GM21717 (cell line): ENCODE measurements around the gene SPATA19.

Source experiments
- ATAC-seq: cut with Tn5 transposase; IDR thresholded peaks from one replicate; pipeline ENCODE4 v1.9.1; 2021; ENCODE audit warnings: mild to moderate bottlenecking, moderate library complexity; ENCODE audit not compliant: unreplicated experiment

The SPATA19 gene

DNA sequence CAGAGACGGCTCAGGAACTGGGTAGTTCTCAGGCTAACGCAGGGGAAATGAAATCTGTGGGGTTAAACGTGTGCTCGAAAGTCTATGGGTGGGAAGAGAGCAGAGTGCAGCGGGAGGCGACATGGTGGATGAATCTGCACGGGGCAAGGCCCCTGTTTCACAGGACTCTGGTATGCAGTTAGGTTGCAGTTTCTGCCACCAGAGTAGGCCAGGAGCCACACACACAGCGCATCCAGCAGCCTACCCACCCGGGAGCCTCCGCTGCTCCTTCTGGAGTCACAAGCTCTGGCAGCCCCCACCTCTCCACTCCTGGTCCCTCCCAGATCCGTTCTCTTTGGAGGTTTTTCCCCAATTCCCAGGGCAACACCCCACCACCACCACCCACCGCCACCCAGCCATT lies 27.0 kb downstream of the SPATA19 start:
- no peak for ATAC-seq

DNA sequence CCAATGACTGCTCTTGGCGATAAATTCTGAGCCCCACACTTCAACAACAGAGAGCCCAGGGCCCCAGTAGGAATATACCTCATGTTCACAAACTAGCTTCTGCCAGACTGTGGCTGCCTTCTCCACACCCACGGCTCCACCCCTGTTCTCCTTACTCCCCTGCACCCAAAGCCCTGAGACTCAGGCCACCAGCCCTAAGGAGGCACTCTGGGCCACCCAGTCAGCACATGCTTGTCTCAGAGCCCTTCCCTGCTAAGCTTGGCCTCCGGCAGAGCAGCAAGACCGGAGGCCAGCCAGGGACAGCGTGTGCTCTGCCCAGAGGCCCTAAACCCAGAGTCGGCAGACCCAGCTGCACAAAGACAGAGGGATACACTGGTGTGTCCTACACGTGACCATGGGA lies 27.9 kb downstream of the SPATA19 start:
- no peak for ATAC-seq

DNA sequence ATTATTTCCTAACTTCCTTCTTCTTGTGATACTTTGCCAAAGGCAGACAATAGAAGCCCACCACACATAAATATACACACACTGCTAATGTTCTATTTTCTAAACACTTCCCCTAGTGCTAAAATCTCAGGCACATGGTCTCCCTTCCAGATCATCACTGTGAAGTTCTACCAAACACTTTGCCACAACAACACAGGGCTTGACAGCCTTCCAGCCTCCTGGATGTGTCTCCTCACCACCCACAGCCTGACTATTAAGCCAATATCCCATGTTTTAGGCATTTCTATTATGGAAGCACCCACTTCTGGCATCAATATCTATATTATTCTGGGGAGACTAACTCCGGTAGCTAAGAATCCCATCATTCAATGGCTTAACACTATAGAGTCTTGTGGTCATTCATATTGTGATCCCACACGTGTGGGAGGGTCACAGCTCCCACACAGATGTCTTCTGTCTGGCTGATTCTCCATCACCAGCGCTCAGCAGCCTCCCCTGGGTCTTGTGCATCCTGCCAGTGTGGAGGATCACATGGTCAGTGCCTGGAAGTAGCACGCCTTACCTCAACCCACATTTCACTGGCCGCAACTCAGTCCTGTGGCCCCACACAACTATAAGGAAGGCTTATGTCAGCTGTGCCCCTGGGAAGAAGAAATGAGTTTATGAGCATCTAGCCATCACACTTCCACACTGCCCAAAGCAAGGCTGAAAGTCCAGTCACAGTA lies 29.0 kb downstream of the SPATA19 start:
- ATAC-seq, result no peak

DNA sequence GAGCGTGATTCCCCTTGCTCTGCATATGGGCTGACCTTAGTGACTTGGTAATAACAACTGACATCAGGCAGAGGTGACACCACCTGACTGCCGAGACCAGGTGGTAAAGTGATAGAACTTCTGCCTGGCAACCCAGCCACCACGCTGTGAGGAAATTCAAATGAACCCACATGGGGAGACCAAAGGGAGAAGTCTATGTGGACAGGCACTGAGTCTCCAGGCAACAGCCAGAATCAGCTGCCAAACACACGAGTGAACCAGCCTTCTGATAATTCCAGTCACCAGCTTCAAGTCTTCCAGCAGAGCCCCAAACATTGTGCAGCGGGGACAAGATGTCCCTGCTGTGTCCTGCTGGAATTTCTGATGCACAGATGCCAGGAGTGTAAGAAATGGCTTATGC lies 29.7 kb downstream of the SPATA19 start:
- no peak for ATAC-seq

DNA sequence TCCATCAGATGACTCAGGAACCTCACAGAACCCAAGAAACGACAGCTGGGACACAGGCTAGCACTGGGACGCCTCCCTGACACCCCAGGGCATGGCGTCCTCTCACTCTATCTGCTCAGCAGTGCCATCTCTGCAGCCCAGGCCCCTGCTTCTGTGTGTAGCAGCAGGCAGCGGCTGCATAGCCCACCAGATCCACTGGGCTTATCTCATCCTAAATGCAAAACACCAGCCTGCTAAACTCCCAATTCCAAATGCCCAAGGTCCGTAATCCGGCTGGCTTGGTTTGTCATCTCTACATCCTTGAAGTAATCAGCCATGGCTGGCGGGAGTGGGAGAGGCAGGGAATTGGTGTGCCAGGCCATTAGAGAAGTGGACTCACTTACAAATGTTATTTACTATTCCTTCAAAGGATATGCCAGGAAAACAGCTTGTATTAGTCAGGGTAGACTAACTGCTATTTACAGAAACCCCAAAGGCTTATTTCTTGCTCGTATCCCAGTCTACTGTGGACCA lies 30.7 kb downstream of the SPATA19 start:
- no peak for ATAC-seq

DNA sequence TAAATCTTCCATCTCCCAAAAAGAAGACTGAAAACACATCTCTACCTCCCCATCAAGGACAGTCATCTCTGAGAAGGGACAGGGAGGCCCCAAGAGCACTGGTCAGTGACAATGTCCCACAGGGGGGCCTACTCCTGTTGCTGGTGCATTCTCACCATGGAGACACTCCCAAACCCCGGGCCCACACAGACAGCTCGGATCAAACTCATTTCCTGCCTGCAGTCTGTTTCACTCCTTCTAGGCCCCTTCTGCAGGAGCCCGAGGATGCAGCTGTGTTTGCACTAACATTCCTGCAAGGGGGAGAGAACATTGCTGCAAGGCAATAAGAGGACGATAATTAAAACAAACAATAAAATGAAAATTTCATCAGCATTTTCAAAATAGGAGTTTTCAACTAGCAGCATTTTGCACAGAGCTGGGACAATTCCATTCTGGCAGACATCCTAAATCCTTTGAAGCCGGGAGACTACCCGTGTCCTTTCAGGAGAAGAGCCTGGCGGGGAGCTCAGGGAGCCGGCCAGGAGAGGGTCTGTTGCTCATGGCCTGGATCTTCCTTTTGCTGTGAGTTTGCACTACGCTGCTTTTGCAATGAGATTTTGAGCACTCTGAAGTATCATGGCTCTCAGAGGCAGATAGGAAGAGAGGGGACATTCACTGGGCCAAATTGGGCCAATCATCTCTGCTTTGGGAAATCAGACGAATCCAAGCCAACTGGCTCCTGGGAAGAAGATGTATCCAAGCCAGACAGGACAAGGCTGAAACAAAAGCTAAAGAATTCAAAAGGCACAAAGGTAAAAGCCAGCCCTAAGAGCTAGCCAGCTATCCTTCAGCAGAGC lies 33.2 kb downstream of the SPATA19 start:
- no peak for ATAC-seq

DNA sequence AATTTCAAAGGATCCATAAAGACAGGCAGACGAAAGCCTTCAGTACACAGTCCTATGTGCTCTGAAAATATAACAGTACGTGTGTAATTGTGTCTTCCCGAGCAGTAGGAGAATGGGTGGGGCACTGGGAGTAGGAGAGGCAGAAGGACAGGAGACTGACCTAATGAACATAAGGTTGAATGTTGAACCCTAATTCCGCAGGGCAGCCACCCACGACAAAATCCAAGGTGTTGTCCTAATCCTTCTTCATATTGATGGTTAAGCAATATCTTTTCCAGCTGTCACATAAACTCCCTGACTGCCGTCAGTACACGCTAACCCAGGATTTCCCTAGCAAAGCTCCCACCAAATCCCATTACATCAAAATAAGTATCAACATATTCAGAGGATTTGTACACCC lies 34.5 kb downstream of the SPATA19 start:
- ATAC-seq, result no peak

DNA sequence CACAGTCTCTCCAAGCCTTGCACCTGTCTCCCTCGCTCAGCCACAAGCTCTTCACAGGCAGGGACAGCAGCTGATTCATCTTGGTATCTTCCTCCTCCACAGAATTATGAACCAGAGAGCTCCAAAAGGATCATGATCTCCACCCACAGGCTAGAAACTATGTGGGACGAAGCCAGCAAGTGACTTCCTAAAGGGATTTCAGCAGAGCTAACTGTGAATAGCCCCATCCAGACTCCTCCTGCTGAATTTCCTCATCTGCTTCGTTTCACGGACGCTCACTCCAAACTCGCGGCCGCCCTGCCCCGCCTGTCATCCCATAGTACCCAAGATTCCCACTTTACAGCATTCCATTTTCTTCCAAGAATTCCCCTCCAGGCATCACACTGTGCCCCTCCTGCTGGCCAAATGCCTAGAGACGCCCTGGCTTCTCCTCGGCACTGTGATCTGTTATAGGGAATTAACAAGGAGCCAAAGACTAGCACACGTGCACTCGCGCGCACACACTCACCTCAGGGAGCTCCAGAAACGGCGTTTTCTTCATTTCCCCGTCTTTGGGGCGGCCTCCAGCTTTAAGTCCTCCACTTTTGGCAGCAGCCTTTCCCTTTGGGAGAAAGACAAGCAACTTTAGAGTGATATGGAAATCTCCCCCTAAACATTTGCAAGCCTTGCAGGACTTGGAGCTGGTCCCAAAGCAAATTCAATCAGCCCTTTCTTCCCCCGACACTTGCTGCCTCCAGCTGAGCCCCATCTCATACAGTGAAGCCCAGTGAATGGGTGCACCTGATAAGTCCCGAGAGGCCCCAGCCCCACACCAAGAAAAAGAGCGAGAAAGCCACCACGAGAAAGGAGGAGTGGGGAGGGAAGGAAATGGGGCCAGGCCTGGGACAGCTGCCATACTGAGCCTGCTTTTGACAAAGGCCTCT lies 35.5 kb downstream of the SPATA19 start:
- no peak for ATAC-seq

DNA sequence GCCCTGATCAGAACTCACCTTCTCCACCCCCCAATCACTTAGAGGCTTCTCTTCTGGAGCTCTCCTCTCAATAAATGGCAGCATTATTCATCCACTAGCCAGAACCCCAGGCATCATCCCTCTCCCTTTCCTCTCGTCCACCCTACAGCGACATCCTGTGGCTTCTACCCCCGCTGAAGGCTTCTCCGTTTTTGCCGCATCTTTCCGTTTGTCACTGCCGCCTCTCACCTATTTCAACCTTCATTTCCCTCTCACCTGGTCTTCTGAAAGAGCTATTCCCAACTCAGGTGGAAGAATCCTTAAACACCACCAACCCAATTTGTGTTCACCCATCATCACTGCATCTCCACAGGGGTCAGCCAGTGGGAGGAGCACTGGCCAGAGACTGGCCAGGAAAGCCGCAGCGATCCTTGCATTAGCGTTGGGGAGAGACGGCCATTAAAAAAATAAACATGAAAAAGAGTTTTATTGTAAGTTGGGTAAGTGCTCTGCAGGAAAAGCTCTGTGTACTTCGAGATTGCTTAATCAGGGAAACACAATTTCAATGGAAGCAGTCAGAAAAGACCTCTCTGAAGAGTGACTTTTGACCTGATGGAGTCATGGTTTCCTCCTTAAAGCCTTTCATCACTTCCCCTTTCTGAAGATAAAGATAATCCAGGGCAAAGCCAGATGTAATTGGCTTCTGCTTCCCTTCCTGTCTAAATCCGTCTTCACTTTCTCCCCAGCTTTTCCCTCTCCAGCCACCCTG lies 36.7 kb downstream of the SPATA19 start:
- no peak for ATAC-seq

DNA sequence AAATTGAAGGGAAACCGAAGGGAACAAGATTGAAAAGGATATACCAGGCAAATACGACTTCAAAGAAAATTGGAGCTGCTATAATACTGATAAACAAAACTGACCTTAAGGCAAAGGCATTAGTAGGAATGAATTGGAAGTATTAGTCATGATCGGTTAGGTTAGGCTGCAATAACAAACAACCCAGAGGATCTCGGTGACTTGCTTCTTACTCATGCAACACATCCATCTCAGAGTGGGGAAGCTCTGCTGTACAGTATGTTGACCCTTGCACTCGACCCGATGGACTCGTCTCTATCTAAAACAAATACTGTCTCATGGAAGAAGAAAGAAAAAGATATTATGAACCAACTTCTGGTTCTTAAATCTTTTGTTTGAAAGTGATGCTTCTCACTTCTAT lies 42.3 kb downstream of the SPATA19 start:
- ATAC-seq, result no peak

DNA sequence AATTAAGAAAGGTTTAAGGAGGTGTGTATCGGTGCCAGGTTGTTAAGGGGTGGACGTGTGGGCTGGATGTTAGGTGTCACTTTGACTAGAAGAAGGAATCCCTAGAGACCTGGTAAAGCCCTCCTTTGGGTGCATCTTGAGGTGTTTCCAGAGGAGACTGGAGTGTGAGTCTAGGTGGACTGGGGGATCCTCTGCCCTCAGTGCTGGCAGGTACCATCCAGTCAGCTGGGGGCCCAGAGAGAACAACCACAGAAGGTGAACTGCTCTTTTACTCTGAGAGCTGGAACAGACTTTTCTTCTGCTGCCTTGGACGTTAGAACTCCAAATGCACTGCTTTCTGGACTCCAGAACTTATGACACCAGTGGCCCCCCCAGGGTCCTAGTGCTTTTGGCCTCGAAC lies 44.0 kb downstream of the SPATA19 start:
- ATAC-seq, result no peak

DNA sequence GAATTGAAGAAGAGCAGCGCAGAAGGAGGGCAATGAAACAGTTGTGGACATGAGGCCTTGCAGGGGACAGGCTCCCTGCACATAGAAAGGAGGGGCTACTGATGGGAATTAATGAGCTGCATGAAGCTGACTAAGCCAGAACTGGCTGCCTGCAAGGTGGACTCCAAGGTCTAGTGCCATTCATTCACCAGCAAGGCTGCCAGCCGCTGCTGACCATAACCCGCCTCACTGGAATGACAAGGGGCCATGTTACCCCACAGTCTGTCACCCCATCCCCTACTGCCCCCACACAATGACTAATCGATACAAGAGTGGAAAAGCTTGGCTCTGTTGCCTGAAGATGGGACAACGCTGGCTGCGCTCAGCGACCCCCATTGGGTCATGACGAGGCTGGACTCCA lies 44.6 kb downstream of the SPATA19 start:
- no peak for ATAC-seq

DNA sequence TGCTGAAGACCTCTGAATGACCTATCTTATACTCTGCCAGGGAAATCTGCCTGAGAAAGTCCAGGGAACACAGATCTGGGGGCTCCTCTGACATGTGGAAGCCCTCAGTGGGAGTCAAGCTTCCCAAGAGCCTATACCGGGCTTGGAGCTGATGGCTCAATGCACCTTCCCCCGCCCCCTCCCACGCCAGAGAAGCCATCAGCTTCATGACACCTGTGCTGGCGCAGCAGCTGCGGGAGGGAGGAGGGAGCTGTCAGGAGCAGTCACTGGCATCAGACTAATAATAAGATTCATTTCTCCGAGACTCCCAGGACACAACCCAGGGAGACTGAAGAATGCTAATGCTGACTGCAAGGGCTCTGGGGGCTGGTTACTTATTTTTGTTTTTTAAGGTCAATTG lies 47.8 kb downstream of the SPATA19 start:
- no peak for ATAC-seq

DNA sequence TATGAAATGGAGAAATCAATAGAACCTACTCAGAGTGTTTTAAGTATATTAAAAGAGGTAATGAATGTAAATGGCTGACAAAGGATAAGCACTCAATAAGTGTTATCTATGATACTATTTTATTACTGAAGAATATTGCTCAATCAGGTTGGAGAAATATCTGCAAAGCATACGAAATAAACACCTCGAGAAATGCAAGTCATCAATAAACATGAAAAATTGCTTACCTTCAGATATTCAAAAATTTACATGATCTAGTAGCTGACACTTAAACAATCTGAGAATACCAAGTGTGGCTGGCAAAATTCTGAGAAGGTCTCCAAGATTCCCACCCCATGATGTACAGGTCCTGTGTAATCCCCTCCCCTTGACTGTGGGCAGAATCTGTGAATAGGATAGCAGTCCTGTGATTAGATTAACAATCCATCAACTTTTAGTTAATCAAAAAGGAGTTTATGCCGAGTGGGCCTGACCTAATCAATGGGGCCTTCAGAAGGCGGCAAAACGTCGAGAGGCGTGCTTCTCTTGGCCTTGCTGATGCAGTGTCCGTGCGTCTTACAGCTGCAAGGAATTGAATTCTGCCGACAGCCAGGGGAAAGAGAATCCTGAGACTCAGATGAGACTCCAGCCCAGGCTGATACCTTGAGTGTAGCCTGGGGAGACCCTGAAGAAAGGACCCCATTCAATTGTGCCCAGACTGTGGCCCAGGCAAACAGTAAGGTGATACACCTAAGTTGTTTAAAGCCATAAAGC lies 49.1 kb downstream of the SPATA19 start:
- no peak for ATAC-seq

DNA sequence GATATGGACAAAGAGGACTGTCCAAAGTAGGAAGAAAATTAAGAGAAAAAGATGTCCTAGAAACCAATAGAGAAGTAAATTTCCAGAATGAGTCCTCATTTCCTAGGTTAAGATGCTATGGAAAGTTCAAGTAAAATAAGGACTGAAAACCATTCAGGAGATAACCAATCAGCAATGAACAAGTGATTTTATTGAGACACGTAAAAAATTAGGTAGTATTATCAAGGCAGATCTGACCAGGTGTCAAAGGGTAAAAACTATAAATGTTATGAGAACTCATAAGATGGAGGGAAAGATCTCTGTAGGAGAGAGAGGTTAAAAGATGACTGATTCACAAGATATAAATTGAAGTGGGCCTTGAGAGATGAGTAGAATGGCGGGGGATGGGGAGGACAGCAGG lies 50.2 kb downstream of the SPATA19 start:
- no peak for ATAC-seq

DNA sequence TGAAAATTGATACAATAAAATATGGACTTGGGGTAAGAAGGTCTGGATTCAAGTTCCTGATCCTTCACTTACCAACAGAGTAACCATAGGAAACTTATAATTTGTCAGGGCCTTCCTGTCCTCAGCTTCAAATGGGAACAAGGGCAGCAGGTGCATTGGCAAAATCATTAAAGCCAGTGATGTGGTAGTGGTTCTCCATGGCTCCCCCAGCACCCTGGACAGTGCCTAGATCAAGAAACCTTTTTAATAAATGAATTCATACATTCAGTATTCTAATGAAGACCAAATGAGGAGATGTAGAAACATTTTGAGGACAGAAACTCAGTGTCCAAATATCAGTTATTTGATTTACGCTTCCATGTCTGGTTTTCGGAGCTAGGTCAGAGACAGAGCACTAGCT lies 51.1 kb downstream of the SPATA19 start:
- no peak for ATAC-seq

DNA sequence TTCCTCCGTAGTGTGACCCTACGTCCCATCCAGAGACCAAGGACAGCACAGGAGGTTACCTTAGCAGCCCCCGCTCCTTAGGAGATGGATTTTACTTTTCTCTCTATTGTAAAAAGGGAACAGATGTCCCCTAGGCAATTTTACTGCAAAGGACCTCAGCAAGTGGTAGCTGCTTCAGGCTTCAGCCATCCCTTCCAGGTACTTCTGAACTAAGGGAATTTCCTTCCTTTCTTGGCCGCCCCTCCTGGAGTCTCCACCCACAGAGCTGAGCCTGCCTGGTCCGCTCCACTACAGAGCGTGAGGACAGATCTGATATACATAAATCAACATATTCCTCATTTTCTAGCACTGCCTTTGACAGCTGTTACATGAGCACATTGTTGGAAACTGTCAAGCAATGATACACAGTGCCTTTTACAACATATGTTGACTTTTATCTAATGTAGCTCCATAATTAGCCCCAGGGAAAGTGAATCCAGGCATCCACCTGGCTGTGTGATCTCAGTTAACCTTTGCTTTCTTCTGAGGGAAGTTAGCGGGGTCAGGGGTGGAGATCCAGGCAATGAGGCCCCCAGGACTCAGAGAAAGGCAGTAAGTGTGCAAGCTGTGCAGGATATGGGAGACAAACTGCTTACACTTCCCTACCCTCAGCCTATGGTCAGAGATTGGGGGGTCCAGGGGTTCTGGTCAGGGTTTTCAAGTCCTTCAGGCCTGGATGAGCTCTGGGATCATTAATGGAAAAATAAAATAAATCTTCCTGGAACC lies 51.9 kb downstream of the SPATA19 start:
- ATAC-seq, result no peak

DNA sequence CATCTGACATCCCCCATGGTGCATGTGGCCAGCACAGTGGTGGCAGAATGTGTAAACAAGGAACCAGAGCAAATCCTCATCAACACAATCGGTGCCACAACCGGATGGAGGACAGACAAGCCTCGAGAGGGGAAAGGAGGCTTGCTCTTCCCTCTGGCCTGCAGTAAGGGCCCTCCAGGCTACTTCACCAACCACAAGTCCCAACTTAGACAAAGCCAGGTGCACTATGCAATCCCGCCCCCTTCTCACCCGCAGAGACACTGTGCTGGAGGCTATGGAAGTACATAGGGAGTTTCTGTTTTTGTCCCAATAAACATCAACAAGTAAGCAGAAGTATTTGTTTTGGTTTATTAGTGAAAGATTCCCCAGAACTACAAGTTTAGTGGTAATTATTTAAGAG lies 54.3 kb downstream of the SPATA19 start:
- ATAC-seq, result no peak
